ENCODE data around the gene PDE11A.

Gene PDE11A

GRCh38 chr2:177817300-177817699, 255.3 kb downstream of the PDE11A start:
- no peak for DNase-seq (ENCODE audit: low spot score)

DNA sequence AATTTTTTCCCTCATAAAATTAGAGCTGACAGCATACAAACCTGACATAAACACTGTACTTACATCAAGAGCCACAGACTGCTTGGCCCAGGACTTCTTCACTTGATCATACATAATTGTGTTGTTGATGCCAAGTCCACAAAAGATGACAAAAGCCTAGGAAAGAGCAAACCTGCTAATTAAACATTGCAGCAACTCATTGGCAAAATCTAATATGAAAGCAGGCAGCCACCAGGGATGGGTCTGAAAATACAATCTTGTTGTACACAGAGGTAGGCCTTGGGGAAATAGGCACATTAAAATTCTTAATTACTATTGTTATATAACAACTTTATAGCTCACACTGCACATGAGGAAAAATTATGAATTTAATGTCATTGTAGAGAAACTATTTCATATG, 255.8 kb downstream of the PDE11A start:
- no peak for DNase-seq (ENCODE audit: low spot score)

DNA sequence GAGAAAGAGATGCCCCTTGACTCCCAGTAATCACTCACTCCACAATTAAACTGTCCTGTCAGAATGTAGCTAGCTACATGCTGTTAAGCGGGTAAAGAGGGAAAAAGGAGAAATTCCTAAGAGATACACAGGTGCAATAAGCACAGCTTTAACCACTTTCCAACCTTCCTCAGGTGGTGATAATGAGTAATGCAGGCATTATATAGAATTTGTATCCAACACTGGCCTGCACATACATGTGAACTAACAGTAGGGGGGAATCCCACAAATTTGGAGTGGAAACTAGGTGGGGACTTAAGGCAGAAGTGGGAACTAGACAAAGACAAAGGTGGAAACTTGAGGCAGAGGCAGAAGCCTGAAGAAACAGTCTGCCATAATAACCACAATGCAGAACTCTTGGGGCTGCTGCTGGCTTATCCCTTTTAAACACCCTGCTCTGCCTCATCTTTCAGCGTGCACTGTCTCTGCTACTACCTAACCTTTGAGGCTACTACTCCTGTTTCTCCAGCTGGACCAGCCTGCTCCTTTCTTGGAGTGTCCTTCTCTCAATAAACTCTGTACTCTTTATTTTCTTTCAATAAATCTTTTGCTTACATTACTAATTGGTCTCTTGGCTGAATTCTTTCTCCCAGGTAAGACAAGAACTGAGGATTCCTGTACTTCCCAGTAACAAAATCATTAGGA, 259.7 kb downstream of the PDE11A start:
- DNase-seq (ENCODE audit: low spot score): no peak

DNA sequence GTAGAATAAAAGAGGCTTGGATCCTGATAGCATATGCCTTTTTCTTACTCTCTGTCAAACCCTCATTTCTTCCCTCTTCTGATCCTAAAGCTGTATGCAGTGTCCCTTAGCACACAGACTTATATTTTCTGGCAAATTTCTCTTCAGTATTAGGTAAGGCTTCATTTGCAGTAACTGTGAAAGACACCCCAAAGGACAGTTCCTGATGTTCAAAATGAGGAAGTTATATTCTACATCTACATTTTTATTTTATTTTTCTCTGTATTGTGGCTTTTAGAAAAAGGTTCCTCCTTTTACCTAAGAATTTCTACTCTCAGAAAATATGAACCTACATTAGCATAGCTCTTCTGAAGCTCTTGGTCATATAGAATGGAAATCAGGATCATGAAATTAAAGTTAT, 261.7 kb downstream of the PDE11A start:
- no peak for DNase-seq (ENCODE audit: low spot score)

- DNase-seq (ENCODE audit: low spot score): peak; percentile 2
Measured at GRCh38 chr2:177808984-177809809, 263.4 kb downstream of the PDE11A start.

DNA sequence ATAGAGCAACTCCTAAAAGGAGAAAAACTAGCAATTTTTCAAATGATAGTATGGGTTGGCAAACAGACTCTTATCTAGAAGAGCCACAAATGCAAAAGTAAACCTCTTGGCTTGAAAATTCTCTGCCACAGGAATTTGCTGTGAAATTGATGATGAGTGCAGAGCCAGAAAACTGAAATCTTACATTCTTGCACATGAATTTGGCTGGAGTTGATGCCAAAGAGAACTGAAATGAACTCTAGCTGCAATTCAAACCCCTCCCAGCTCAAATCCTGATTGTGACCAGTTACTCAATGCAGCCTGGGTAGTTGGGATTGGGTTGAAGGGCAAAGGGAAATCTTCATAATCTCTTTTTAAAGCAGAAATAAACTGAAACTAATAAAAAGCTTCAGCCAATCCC, 266.6 kb downstream of the PDE11A start:
- DNase-seq (ENCODE audit: low spot score): no peak

DNA sequence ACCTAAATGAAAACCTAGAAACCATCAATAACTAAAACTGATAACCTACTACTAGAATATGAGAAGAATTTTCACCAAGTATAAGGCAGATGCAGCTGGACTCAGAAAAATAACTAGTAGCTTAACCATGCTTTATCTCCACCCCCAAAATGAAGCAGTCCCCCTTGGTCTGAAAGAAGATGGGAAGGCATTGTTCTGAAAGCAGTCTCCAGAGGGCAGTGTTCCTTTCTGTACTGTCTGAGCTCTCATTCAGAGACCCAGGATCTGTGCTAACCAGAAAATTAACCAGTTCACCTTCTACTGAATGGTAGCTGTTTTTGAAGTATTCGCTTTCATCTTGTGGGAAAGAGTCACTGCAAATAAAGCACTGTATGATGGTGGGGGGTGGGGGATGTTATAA, 273.0 kb downstream of the PDE11A start:
- DNase-seq (ENCODE audit: low spot score): peak; percentile 39

DNA sequence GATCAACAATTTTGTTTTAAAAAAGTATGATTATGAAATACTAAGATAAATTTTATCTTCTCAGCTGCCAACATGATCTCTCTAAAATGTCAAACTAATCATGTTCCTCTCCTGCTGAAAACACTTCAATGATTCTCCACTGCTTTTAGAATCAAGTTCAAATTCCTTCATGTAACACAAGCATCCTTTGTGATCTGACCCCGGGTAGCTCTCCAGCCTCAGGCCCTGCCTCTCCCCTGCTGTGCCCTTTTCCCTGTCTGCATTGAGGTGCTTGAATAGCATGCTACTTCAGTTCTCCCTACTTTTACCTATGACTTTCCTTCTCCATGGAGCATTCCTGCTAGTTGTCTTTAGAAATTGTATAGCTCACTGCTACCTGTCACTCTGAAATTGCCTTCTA, 274.8 kb downstream of the PDE11A start:
- no peak for DNase-seq (ENCODE audit: low spot score)

- DNase-seq (ENCODE audit: low spot score): no peak
Measured at GRCh38 chr2:177796654-177797415, 275.7 kb downstream of the PDE11A start.

GRCh38 chr2:177796011-177796410, 276.6 kb downstream of the PDE11A start:
- DNase-seq (ENCODE audit: low spot score): no peak

- DNase-seq (ENCODE audit: low spot score): peak; percentile 3
Measured at GRCh38 chr2:177785143-177785542, 287.4 kb downstream of the PDE11A start.

- DNase-seq (ENCODE audit: low spot score): no peak
Measured at GRCh38 chr2:177784745-177785067, 287.9 kb downstream of the PDE11A start.

DNA sequence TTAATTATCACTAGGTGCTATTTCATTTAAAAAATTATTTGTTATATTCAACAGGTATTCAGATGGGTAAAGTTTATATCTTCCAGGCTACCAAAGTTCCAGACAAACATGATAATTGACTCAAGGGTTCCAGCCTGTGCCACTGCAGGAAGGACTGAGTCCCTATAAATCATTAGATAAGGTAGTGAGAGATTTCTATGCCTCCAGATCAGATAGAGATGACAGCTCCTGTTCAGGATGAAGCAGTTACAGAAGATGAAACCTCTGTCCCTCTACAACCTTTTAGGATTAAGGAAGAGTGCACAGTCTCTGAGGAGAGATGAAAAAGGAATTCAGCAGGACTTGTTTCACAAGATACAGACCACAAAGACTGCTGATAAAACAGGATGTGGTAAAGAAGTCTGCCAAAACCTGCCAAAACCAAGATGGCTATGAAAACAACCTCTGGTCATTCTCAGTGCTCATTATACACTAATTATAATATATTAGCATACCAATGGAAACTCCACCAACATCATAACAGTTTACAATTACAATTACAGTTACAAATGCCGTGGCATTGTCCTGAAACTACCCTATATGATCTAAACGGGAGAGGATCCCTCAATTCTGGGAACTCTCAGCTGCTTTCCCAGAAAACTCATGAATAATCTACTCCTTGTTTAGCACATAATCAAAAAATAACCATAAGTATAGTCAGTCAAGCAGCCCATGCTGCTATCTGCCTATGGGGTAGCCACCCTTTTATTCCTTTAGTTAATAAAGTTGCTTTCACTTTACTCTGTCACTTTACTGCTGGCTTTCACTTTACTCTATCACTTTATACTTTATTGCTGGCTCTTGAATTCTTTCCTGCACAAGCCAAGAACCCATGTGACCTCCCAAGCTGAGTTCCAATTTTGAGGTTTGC, 288.5 kb downstream of the PDE11A start:
- DNase-seq (ENCODE audit: low spot score): peak; percentile 70

GRCh38 chr2:177783091-177783490, 289.5 kb downstream of the PDE11A start:
- peak; percentile 78 for DNase-seq (ENCODE audit: low spot score)

GRCh38 chr2:177782613-177783012, 290.0 kb downstream of the PDE11A start:
- no peak for DNase-seq (ENCODE audit: low spot score)

DNA sequence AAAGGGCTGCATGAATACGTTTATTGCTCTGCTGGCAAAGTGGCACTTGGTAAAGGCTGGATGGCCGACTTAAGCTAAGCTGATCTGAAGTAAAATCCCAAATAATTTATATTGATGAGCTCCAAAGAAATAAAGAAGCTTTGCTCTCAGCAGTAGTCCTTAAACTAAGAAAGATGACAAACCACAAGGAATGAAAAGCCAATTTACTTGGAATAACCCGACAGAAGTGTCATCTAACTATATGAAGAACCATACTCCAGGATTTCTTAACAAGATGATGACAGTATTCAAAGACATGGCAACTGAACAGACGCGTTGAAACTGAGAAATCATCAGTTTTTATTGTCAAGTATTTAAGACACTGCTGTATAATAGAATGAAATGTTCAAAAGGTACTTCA, 294.1 kb downstream of the PDE11A start:
- DNase-seq (ENCODE audit: low spot score): no peak

- DNase-seq (ENCODE audit: low spot score): peak; percentile 48
Measured at GRCh38 chr2:177772529-177772928, 300.0 kb downstream of the PDE11A start.

GRCh38 chr2:177771191-177771590, 301.4 kb downstream of the PDE11A start:
- DNase-seq (ENCODE audit: low spot score): peak; percentile 67

GRCh38 chr2:177767768-177768167, 304.8 kb downstream of the PDE11A start:
- DNase-seq (ENCODE audit: low spot score): no peak

GRCh38 chr2:177765698-177766097, 306.9 kb downstream of the PDE11A start:
- no peak for DNase-seq (ENCODE audit: low spot score)

DNA sequence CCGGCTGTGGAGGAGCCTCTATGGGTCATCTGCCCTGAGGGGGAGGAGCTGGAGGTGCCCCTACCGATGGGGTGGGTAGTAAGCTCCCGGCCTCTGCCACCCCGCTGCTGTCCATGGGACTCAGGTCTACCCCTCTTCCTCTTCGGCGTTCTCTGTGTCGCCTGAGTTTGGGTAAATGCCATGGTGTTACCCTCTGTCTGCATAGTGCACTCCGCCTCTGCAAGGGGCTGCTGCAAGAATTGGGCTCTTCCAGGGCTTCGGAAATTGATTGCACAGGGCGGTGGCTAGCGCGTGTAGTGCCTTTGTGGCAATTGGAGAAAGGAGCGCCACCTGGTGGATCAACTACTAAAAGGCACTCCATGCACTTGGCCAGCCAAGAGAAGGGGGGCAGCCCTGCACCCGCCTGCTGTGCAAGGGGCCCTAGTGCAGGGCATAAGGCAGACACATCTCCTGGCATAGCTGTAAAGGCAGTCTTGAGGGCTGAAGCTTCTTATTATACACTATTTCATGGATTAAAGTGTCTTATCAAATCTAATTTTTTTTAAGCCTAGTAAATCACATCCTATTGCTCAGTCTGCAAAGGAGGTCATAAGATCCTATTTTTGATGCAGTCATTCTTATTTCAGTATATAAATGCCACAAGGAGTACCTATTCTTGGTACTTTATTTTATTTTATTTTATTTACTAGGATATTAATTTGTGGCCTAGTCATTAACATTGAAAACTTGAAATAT, 308.9 kb downstream of the PDE11A start:
- peak; percentile 73 for DNase-seq (ENCODE audit: low spot score)
